Sigmoid colon (tissue), 4 donors: ENCODE results near the gene TMEM132D.

Experiments
- POLR2A ChIP-seq, 2 donors: fragments of 450-650 bp; IDR thresholded peaks; one replicate each; pipeline ENCODE4 v1.6.1; 2016; ENCODE audit warnings: antibody characterized with exemption in 2 of 2, mild to moderate bottlenecking in 2 of 2, moderate library complexity in 2 of 2
- POLR2AphosphoS5 ChIP-seq, 4 donors: sonication (generic); formaldehyde crosslinking; IDR thresholded peaks; one replicate each; pipeline ENCODE4 v1.6.1; 2017; ENCODE audit warnings: antibody characterized with exemption in 4 of 4
- TF ChIP-seq, protein P1 (sequence below), 4 experiments: fragments of 450-650 bp in 3 of 4; fragments of 200-600 bp in 1 of 4; IDR thresholded peaks; one replicate each; pipeline ENCODE4 v1.5.1; 2016 to 2019; ENCODE audit warnings: antibody characterized with exemption in 4 of 4, mild to moderate bottlenecking in 3 of 4, moderate library complexity in 2 of 4

DNA sequence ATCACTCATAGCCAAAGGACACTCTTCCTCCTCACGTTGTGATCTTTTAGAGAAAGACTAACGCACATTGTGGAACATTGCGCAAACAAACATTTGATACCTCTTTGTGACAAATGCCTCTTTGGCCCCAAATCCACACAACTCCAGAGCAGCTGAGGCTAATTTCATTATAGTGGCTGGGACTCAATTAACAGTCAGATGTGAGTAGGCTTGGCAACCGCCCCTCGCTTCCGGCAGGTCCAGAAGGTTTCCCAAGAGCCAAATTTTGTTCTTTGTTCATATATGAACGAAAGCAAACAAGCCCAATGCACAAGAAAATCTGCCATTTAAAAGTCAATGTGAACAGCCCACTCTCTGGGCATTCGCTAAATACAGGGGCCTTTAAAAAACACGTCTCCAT lies 776.6 kb downstream of the TMEM132D start:
- TF ChIP-seq POLR2AphosphoS5 (IDR thresholded peaks at IDR 0.05) (no peak), POLR2A (IDR thresholded peaks at IDR 0.05) (no peak)
- TF ChIP-seq, protein P1, sequence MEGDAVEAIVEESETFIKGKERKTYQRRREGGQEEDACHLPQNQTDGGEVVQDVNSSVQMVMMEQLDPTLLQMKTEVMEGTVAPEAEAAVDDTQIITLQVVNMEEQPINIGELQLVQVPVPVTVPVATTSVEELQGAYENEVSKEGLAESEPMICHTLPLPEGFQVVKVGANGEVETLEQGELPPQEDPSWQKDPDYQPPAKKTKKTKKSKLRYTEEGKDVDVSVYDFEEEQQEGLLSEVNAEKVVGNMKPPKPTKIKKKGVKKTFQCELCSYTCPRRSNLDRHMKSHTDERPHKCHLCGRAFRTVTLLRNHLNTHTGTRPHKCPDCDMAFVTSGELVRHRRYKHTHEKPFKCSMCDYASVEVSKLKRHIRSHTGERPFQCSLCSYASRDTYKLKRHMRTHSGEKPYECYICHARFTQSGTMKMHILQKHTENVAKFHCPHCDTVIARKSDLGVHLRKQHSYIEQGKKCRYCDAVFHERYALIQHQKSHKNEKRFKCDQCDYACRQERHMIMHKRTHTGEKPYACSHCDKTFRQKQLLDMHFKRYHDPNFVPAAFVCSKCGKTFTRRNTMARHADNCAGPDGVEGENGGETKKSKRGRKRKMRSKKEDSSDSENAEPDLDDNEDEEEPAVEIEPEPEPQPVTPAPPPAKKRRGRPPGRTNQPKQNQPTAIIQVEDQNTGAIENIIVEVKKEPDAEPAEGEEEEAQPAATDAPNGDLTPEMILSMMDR (IDR thresholded peaks at IDR 0.05), result no peak
